ENCODE results near the gene ZNF550.
"Not testable (repeated sequence)": the region's sequence is repeated elsewhere in the genome, so short reads cannot be mapped to it uniquely, and the experiment has no call there.

The ZNF550 gene

GRCh38 chr19:57527136-57527881 is 32.4 kb downstream of the ZNF550 start, which contains the start of gene ZNF549:
ZNF549 (plus strand) TSS chr19:57527356; CDS start chr19:57527574, 218 bp downstream.
- peak; percentile 83 for DNase-seq

GRCh38 chr19:57518021-57518420 is 41.6 kb downstream of the ZNF550 start:
- DNase-seq, result not testable (repeated sequence)

- no peak for DNase-seq
Observed at GRCh38 chr19:57515255-57515654, 44.4 kb downstream of the ZNF550 start.

GRCh38 chr19:57512845-57513244 is 46.8 kb downstream of the ZNF550 start:
- DNase-seq, result no peak

GRCh38 chr19:57511484-57511883 is 48.2 kb downstream of the ZNF550 start:
- no peak for DNase-seq

GRCh38 chr19:57506163-57506562 is 53.5 kb downstream of the ZNF550 start:
- no peak for DNase-seq

- DNase-seq, result not testable (repeated sequence)
Observed at GRCh38 chr19:57500400-57500799, 59.3 kb downstream of the ZNF550 start.

- peak; percentile 86 for DNase-seq
Observed at GRCh38 chr19:57499680-57500395, 59.8 kb downstream of the ZNF550 start, which contains the start of gene ZNF773. ZNF773 (plus strand) TSS chr19:57499938; CDS start chr19:57500081, 143 bp downstream.

GRCh38 chr19:57499332-57499679 is 60.4 kb downstream of the ZNF550 start:
- not testable (repeated sequence) for DNase-seq

- not testable (repeated sequence) for DNase-seq
Observed at GRCh38 chr19:57488299-57488644, 71.4 kb downstream of the ZNF550 start.

GRCh38 chr19:57487477-57488298 is 72.0 kb downstream of the ZNF550 start, which contains the start of gene ZNF419:
ZNF419 (plus strand) TSS chr19:57487750; CDS start chr19:57487951, 201 bp downstream.
- peak; percentile 60 for DNase-seq

All from NCI-H1092 (cell line).